ENCODE results near the gene DCAF11. TPM values are rescaled to one million over a fixed set of nuclear protein-coding genes. Genes with fewer than 3 reads are reported as not detected.

Gene DCAF11
- total and polyA plus RNA-seq, 2 of the 13 experiments (the other 11 are each of a cell fraction or from before 2014, with no cell fraction given) = 150 to 257 TPM

- TF ChIP-seq DMTF1 (CRISPR knock-in tag; IDR thresholded peaks at IDR 0.05) (peak; percentile 10; the same call in 1 of the 2 replicates), CEBPB (IDR thresholded peaks at IDR 0.05; ENCODE audit: borderline replicate concordance, low read depth, low read length) (peak; percentile 100), ZSCAN25 (CRISPR knock-in tag; IDR thresholded peaks at IDR 0.05) (peak; percentile 98), ZNF333 (CRISPR knock-in tag; IDR thresholded peaks at IDR 0.05; ENCODE audit: borderline replicate concordance) (peak; percentile 95; the same call in 1 of the 2 replicates), MLLT10 (CRISPR knock-in tag; IDR thresholded peaks at IDR 0.05) (no peak), ZFP37 (CRISPR knock-in tag; IDR thresholded peaks at IDR 0.05; ENCODE audit: borderline replicate concordance) (peak; percentile 90), PAX8 (CRISPR knock-in tag; IDR thresholded peaks at IDR 0.05; ENCODE audit: borderline replicate concordance) (peak; percentile 97; the same call in 1 of the 2 replicates), KDM3A (CRISPR knock-in tag; IDR thresholded peaks at IDR 0.05; ENCODE audit: low read depth) (peak; percentile 100), ZNF746 (CRISPR knock-in tag; IDR thresholded peaks at IDR 0.05) (no peak), MAFF (IDR thresholded peaks at IDR 0.05; ENCODE audit: low read depth, low read length) (no peak; the same call in 1 of the 2 replicates), GPBP1L1 (CRISPR knock-in tag; IDR thresholded peaks at IDR 0.05) (no peak), FUBP1 (CRISPR knock-in tag; IDR thresholded peaks at IDR 0.05; ENCODE audit: borderline replicate concordance) (peak; percentile 90; the same call in 1 of the 2 replicates), RFX1 (IDR thresholded peaks at IDR 0.05) (no peak), GRHL1 (CRISPR knock-in tag; conservative IDR thresholded peaks at IDR 0.05) (no peak), ZBTB38 (CRISPR knock-in tag; IDR thresholded peaks at IDR 0.05) (peak; percentile 98), ATF5 (CRISPR knock-in tag; IDR thresholded peaks at IDR 0.05; ENCODE audit: low read depth) (no peak; the same call in 1 of the 2 replicates), EZH2 (conservative IDR thresholded peaks at IDR 0.05; ENCODE audit: low read depth, low read length) (no peak), ZNF251 (CRISPR knock-in tag; IDR thresholded peaks at IDR 0.05) (0 out of 2 replicates have a peak, but pooled peaks have one; percentile 72), ZMAT5 (CRISPR knock-in tag; IDR thresholded peaks at IDR 0.05; ENCODE audit: borderline replicate concordance, low read depth) (no peak), KLF15 (CRISPR knock-in tag; IDR thresholded peaks at IDR 0.05; ENCODE audit: borderline replicate concordance) (no peak; the same call in 1 of the 2 replicates), HDAC6 (IDR thresholded peaks at IDR 0.05; ENCODE audit: low read depth, low read length) (no peak)
These were observed 611 bp upstream of the DCAF11 start (continued) for GRCh38 chr14:24113801-24114531.
